Measurements from ENCODE around the gene CRABP2. TPM values are rescaled to one million over a fixed set of nuclear protein-coding genes. Genes with fewer than 3 reads are reported as not detected.

CRABP2 gene
- total and polyA plus RNA-seq, 2 of the 13 experiments (the other 11 are each of a cell fraction or from before 2014, with no cell fraction given), result 0.40 to 0.60 TPM

- TF ChIP-seq ZNF510 (CRISPR knock-in tag; IDR thresholded peaks at IDR 0.05; ENCODE audit: low read depth) (no peak), SNAPC2 (CRISPR knock-in tag; IDR thresholded peaks at IDR 0.05) (no peak), ZFP1 (CRISPR knock-in tag; IDR thresholded peaks at IDR 0.05) (no peak), PRDM4 (CRISPR knock-in tag; IDR thresholded peaks at IDR 0.05; ENCODE audit: borderline replicate concordance) (no peak), ATF3 (CRISPR knock-in tag; IDR thresholded peaks at IDR 0.05) (no peak), ARHGAP35 (CRISPR knock-in tag; IDR thresholded peaks at IDR 0.05; ENCODE audit: borderline replicate concordance) (no peak), MYC (CRISPR knock-in tag; IDR thresholded peaks at IDR 0.05; ENCODE audit: borderline replicate concordance) (0 out of 2 replicates have a peak, but pooled peaks have one; percentile 24), MED13 (CRISPR knock-in tag; IDR thresholded peaks at IDR 0.05) (no peak), POLR2AphosphoS2 (IDR thresholded peaks at IDR 0.05; ENCODE audit: low read depth, low read length) (no peak), BRCA1 (CRISPR knock-in tag; IDR thresholded peaks at IDR 0.05) (no peak), TGIF2 (CRISPR knock-in tag; IDR thresholded peaks at IDR 0.05) (0 out of 2 replicates have a peak, but pooled peaks have one; percentile 27), RARG (CRISPR knock-in tag; IDR thresholded peaks at IDR 0.05; ENCODE audit: low read depth) (no peak), GRHL1 (CRISPR knock-in tag; conservative IDR thresholded peaks at IDR 0.05) (no peak), KDM5B (CRISPR knock-in tag; IDR thresholded peaks at IDR 0.05; ENCODE audit: borderline replicate concordance) (no peak), TFAP4 (IDR thresholded peaks at IDR 0.05; ENCODE audit: borderline replicate concordance, low read depth) (no peak), ZNF770 (CRISPR knock-in tag; IDR thresholded peaks at IDR 0.05) (no peak), NFKB2 (CRISPR knock-in tag; IDR thresholded peaks at IDR 0.05; ENCODE audit: borderline replicate concordance) (peak; percentile 52; the same call in 1 of the 2 replicates), ZNF792 (CRISPR knock-in tag; IDR thresholded peaks at IDR 0.05) (no peak), ZFP41 (CRISPR knock-in tag; IDR thresholded peaks at IDR 0.05; ENCODE audit: borderline replicate concordance) (no peak), ZNF274 (CRISPR knock-in tag; IDR thresholded peaks at IDR 0.05) (0 out of 2 replicates have a peak, but pooled peaks have one; percentile 32), DR1 (CRISPR knock-in tag; IDR thresholded peaks at IDR 0.05) (no peak)
Measured at GRCh38 chr1:156689035-156689952, 16.1 kb downstream of the CRABP2 start (continued).
